Measurements from ENCODE around the gene ATOH7.
"Not testable (repeated sequence)": the region's sequence is repeated elsewhere in the genome, so short reads cannot be mapped to it uniquely, and the experiment has no call there.

Gene ATOH7

DNA sequence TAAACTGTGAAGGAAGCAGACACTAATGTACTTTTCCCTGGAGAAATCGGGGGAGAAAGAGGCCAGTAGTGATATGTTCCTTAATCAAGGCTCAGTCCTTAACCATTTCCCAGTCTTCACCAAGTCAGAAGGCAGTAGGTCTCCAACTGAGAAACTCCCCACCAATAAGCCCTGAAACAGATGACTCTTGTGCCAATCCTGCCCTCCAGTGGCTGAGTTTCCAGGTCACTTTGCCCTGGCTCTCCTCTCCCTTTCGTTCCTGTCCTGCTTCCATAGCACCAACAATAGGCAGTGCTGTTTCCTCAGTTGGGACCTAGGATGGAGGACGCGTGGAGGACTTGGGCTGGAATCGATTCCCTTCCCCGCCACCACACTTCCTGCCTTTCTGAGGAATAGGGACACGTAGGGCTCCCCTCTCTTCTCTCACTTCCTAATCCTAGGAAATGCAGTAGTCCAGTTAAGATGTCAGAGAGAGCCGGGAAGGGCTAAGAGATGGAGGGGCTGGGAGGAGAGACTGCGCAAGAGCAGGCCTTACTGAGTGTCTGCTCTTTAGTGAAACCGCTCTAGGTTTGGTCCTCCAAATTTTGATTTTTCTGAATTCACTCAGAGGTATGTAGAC, 23.4 kb downstream of the ATOH7 start:
- peak; percentile 54 for DNase-seq (ENCODE audit: low read depth)

DNA sequence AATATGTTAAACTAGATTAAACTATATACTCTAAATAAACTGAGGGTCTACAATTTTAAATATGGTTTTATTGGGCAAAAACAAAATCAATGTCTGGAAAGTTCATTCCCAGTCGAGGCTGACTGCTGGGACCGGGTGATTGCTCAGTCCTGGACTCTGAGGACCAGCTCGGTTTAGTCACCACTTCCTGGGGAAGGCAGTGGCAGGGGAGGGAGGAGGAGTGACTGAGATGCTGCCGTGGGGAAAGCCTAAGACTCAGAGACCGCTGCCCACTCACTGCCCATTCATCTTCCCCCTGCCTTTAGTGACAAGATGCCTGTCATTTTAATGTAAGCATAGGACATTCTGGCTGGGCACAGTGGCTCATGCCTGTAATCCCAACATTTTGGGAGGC, 29.0 kb downstream of the ATOH7 start:
- no peak for DNase-seq (ENCODE audit: low read depth)
- no peak overlapping the region for H3K4me3 ChIP-seq (ENCODE audit: low read depth, low read length)
- TF ChIP-seq CTCF (IDR thresholded peaks at IDR 0.05; ENCODE audit: control insufficient read depth, extremely low read depth, insufficient read depth), result no peak

More for the DNA sequence above, 23.4 kb downstream of the ATOH7 start:
- H3K4me3 ChIP-seq (ENCODE audit: low read depth, low read length), result no peak overlapping the region
- peak; percentile 96 for TF ChIP-seq CTCF (IDR thresholded peaks at IDR 0.05; ENCODE audit: control insufficient read depth, extremely low read depth, insufficient read depth)

DNA sequence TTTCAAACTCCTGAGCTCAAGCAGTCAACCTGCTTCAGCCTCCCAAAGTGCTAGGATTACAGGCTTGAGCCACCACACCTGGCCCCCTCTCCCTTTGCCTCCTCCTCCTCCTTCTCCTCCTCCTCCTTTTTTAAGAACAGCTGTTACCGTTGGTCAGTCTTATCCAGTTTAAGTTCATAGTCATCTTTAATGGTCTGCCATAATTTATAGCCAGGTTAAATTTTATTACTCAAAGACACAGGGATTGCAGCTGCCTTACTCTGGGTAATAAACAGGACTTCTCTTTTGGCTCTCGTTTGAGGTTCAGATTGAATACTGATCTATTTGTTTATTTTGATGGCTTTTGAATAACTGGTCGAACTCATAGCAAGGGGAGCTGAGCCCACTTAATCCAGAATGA, 35.2 kb downstream of the ATOH7 start:
- no peak overlapping the region for H3K4me3 ChIP-seq (ENCODE audit: low read depth, low read length)
- no peak for TF ChIP-seq CTCF (IDR thresholded peaks at IDR 0.05; ENCODE audit: control insufficient read depth, extremely low read depth, insufficient read depth)
- no peak for DNase-seq (ENCODE audit: low read depth)

DNA sequence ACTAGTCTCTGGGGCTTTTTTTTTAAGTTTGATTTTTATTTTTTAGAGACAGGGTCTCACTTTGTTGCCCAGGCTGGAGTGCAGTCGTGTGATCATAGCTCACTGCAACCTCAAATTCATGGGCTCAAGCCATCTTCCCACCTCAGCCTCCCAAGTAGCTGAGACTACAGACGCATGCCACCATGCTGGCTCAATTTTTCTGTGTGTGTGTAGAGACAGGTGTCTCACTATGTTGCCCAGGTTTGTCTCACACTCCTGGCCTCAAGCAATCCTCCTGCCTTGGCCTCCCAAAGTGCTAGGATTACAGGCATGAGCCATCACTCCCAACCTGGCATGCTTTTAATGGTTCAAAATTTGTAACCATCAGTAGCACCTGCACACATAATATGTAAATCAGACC, 36.1 kb downstream of the ATOH7 start:
- not testable (repeated sequence) for DNase-seq (ENCODE audit: low read depth); H3K4me3 ChIP-seq (ENCODE audit: low read depth, low read length)

DNA sequence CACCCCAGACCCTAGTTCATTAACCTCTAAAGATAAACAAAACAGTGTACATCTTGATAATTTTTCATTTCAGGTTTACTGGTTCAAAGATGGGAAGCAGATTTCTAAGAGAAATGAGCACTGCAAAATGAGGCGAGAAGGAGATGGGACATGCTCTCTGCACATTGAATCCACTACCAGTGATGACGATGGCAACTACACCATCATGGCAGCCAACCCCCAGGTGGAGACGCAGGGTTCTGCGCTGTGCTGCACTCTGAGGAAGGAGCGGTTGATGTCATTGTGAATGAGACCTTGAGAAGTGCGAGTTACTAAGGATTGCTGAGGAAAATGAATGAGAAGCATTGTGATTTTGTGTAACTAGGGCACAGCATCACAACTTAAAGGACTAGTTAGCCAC, 37.6 kb downstream of the ATOH7 start:
- H3K4me3 ChIP-seq (ENCODE audit: low read depth, low read length), result no peak overlapping the region
- no peak for TF ChIP-seq CTCF (IDR thresholded peaks at IDR 0.05; ENCODE audit: control insufficient read depth, extremely low read depth, insufficient read depth)
- DNase-seq (ENCODE audit: low read depth), result no peak

GRCh38 chr10:68192113-68192512, 39.8 kb downstream of the ATOH7 start:
- DNase-seq (ENCODE audit: low read depth), result no peak
- H3K4me3 ChIP-seq (ENCODE audit: low read depth, low read length), result no peak overlapping the region
- no peak for TF ChIP-seq CTCF (IDR thresholded peaks at IDR 0.05; ENCODE audit: control insufficient read depth, extremely low read depth, insufficient read depth)

- no peak for DNase-seq (ENCODE audit: low read depth)
- H3K4me3 ChIP-seq (ENCODE audit: low read depth, low read length), result no peak overlapping the region
- TF ChIP-seq CTCF (IDR thresholded peaks at IDR 0.05; ENCODE audit: control insufficient read depth, extremely low read depth, insufficient read depth), result no peak
Observed at GRCh38 chr10:68188835-68189234, 43.1 kb downstream of the ATOH7 start.
